ENCODE measurements around the gene PARM1.

PARM1 gene

GRCh38 chr4:74932832-74933561 lies at the start of gene PARM1:
Gene PARM1 (plus strand): TSS chr4:74933116. CDS start chr4:74933328, 212 bp downstream.
- peak within 1 kb of the TSS; percentile 73 for H3K4me3 Mint-ChIP-seq
- peaks cover 20% of the 10 kb centered on the region for H3K4me1 Mint-ChIP-seq (ENCODE audit: low read depth)
- no peaks in the 10 kb centered on the region for H3K9me3 Mint-ChIP-seq (ENCODE audit: low read depth)
- peaks cover 58% of the 10 kb centered on the region for H3K27me3 Mint-ChIP-seq
- H3K27ac Mint-ChIP-seq, result no peak within 1 kb of the TSS
- H3K36me3 Mint-ChIP-seq, result no peaks in the 10 kb centered on the region

GRCh38 chr4:74884266-74884665 lies 48.6 kb upstream of the PARM1 start:
- peaks cover 4% of the 10 kb centered on the region for H3K9me3 Mint-ChIP-seq (ENCODE audit: low read depth)
- peaks cover 3% of the 10 kb centered on the region for H3K27me3 Mint-ChIP-seq
- H3K36me3 Mint-ChIP-seq, result no peaks in the 10 kb centered on the region
- H3K4me1 Mint-ChIP-seq (ENCODE audit: low read depth), result no peaks in the 10 kb centered on the region
- no peak overlapping the region for H3K4me3 Mint-ChIP-seq
- no peak overlapping the region for H3K27ac Mint-ChIP-seq

- no peaks in the 10 kb centered on the region for H3K27me3 Mint-ChIP-seq
- no peaks in the 10 kb centered on the region for H3K36me3 Mint-ChIP-seq
- H3K9me3 Mint-ChIP-seq (ENCODE audit: low read depth), result peaks cover 4% of the 10 kb centered on the region
- no peak overlapping the region for H3K27ac Mint-ChIP-seq
- no peaks in the 10 kb centered on the region for H3K4me1 Mint-ChIP-seq (ENCODE audit: low read depth)
- no peak overlapping the region for H3K4me3 Mint-ChIP-seq
Measured at GRCh38 chr4:74886484-74886883, 46.4 kb upstream of the PARM1 start.

- peaks cover 2% of the 10 kb centered on the region for H3K27me3 Mint-ChIP-seq
- no peaks in the 10 kb centered on the region for H3K4me1 Mint-ChIP-seq (ENCODE audit: low read depth)
- no peaks in the 10 kb centered on the region for H3K36me3 Mint-ChIP-seq
- H3K9me3 Mint-ChIP-seq (ENCODE audit: low read depth), result peaks cover 4% of the 10 kb centered on the region
- no peak overlapping the region for H3K4me3 Mint-ChIP-seq
- no peak overlapping the region for H3K27ac Mint-ChIP-seq
Measured at GRCh38 chr4:74890341-74890740, 42.6 kb upstream of the PARM1 start.

GRCh38 chr4:74891037-74891436 lies 41.9 kb upstream of the PARM1 start:
- no peak overlapping the region for H3K4me3 Mint-ChIP-seq
- peaks cover 2% of the 10 kb centered on the region for H3K27me3 Mint-ChIP-seq
- no peak overlapping the region for H3K27ac Mint-ChIP-seq
- no peaks in the 10 kb centered on the region for H3K36me3 Mint-ChIP-seq
- peaks cover 4% of the 10 kb centered on the region for H3K9me3 Mint-ChIP-seq (ENCODE audit: low read depth)
- no peaks in the 10 kb centered on the region for H3K4me1 Mint-ChIP-seq (ENCODE audit: low read depth)

- H3K27ac Mint-ChIP-seq, result no peak overlapping the region
- H3K4me3 Mint-ChIP-seq, result no peak overlapping the region
Measured at GRCh38 chr4:74893171-74893570, 39.7 kb upstream of the PARM1 start.

GRCh38 chr4:74896595-74896994 lies 36.3 kb upstream of the PARM1 start:
- H3K4me1 Mint-ChIP-seq (ENCODE audit: low read depth), result no peaks in the 10 kb centered on the region
- no peak overlapping the region for H3K27ac Mint-ChIP-seq
- no peak overlapping the region for H3K4me3 Mint-ChIP-seq
- H3K36me3 Mint-ChIP-seq, result no peaks in the 10 kb centered on the region
- H3K27me3 Mint-ChIP-seq, result peaks cover 4% of the 10 kb centered on the region
- no peaks in the 10 kb centered on the region for H3K9me3 Mint-ChIP-seq (ENCODE audit: low read depth)

More at GRCh38 chr4:74893171-74893570, 39.7 kb upstream of the PARM1 start:
- H3K9me3 Mint-ChIP-seq (ENCODE audit: low read depth), result peaks cover 4% of the 10 kb centered on the region
- H3K4me1 Mint-ChIP-seq (ENCODE audit: low read depth), result no peaks in the 10 kb centered on the region
- no peaks in the 10 kb centered on the region for H3K36me3 Mint-ChIP-seq
- peaks cover 2% of the 10 kb centered on the region for H3K27me3 Mint-ChIP-seq

- Mint-ChIP-seq H3K27ac (no peak overlapping the region), H3K36me3 (no peaks in the 10 kb centered on the region), H3K27me3 (peaks cover 4% of the 10 kb centered on the region), H3K4me1 (ENCODE audit: low read depth) (no peaks in the 10 kb centered on the region), H3K4me3 (no peak overlapping the region), H3K9me3 (ENCODE audit: low read depth) (no peaks in the 10 kb centered on the region)
Measured at GRCh38 chr4:74897386-74897785, 35.5 kb upstream of the PARM1 start.

- Mint-ChIP-seq H3K27me3 (peaks cover 3% of the 10 kb centered on the region), H3K9me3 (ENCODE audit: low read depth) (no peaks in the 10 kb centered on the region), H3K36me3 (no peaks in the 10 kb centered on the region), H3K27ac (no peak overlapping the region), H3K4me3 (no peak overlapping the region), H3K4me1 (ENCODE audit: low read depth) (no peaks in the 10 kb centered on the region)
Measured at GRCh38 chr4:74900862-74901261, 32.1 kb upstream of the PARM1 start.

- no peaks in the 10 kb centered on the region for H3K4me1 Mint-ChIP-seq (ENCODE audit: low read depth)
- H3K27ac Mint-ChIP-seq, result no peak overlapping the region
- H3K36me3 Mint-ChIP-seq, result no peaks in the 10 kb centered on the region
- H3K27me3 Mint-ChIP-seq, result peaks cover 3% of the 10 kb centered on the region
- no peak overlapping the region for H3K4me3 Mint-ChIP-seq
- no peaks in the 10 kb centered on the region for H3K9me3 Mint-ChIP-seq (ENCODE audit: low read depth)
Measured at GRCh38 chr4:74904509-74905065, 28.3 kb upstream of the PARM1 start.

- no peak overlapping the region for H3K4me3 Mint-ChIP-seq
Measured at GRCh38 chr4:74906771-74907170, 26.1 kb upstream of the PARM1 start.

GRCh38 chr4:74919783-74920182 lies 13.1 kb upstream of the PARM1 start:
- Mint-ChIP-seq H3K9me3 (ENCODE audit: low read depth) (no peaks in the 10 kb centered on the region), H3K4me3 (no peak overlapping the region), H3K27ac (no peak overlapping the region), H3K4me1 (ENCODE audit: low read depth) (no peaks in the 10 kb centered on the region), H3K27me3 (peaks cover 2% of the 10 kb centered on the region), H3K36me3 (no peaks in the 10 kb centered on the region)

More at GRCh38 chr4:74906771-74907170, 26.1 kb upstream of the PARM1 start:
- H3K27ac Mint-ChIP-seq, result no peak overlapping the region
- H3K27me3 Mint-ChIP-seq, result no peaks in the 10 kb centered on the region
- H3K4me1 Mint-ChIP-seq (ENCODE audit: low read depth), result no peaks in the 10 kb centered on the region
- no peaks in the 10 kb centered on the region for H3K9me3 Mint-ChIP-seq (ENCODE audit: low read depth)
- no peaks in the 10 kb centered on the region for H3K36me3 Mint-ChIP-seq

GRCh38 chr4:74920704-74921103 lies 12.2 kb upstream of the PARM1 start:
- Mint-ChIP-seq H3K27ac (no peak overlapping the region), H3K36me3 (no peaks in the 10 kb centered on the region), H3K4me3 (no peak overlapping the region), H3K9me3 (ENCODE audit: low read depth) (no peaks in the 10 kb centered on the region), H3K4me1 (ENCODE audit: low read depth) (no peaks in the 10 kb centered on the region), H3K27me3 (peaks cover 2% of the 10 kb centered on the region)

- Mint-ChIP-seq H3K4me1 (ENCODE audit: low read depth) (no peaks in the 10 kb centered on the region), H3K27me3 (peaks cover 2% of the 10 kb centered on the region)
Measured at GRCh38 chr4:74921490-74921889, 11.4 kb upstream of the PARM1 start.

GRCh38 chr4:74926007-74926406 lies 6.9 kb upstream of the PARM1 start:
- Mint-ChIP-seq H3K9me3 (ENCODE audit: low read depth) (peaks cover 5% of the 10 kb centered on the region), H3K4me1 (ENCODE audit: low read depth) (no peaks in the 10 kb centered on the region), H3K27ac (no peak overlapping the region), H3K36me3 (no peaks in the 10 kb centered on the region), H3K4me3 (no peak overlapping the region), H3K27me3 (peaks cover 14% of the 10 kb centered on the region)

More at GRCh38 chr4:74921490-74921889, 11.4 kb upstream of the PARM1 start:
- no peaks in the 10 kb centered on the region for H3K9me3 Mint-ChIP-seq (ENCODE audit: low read depth)
- no peak overlapping the region for H3K4me3 Mint-ChIP-seq
- no peak overlapping the region for H3K27ac Mint-ChIP-seq
- H3K36me3 Mint-ChIP-seq, result no peaks in the 10 kb centered on the region

GRCh38 chr4:74930162-74930561 lies 2.8 kb upstream of the PARM1 start:
- peaks cover 5% of the 10 kb centered on the region for H3K9me3 Mint-ChIP-seq (ENCODE audit: low read depth)
- H3K4me1 Mint-ChIP-seq (ENCODE audit: low read depth), result peaks cover 20% of the 10 kb centered on the region
- peaks cover 43% of the 10 kb centered on the region for H3K27me3 Mint-ChIP-seq
- no peak overlapping the region for H3K4me3 Mint-ChIP-seq
- no peaks in the 10 kb centered on the region for H3K36me3 Mint-ChIP-seq
- no peak overlapping the region for H3K27ac Mint-ChIP-seq
